Measurements from ENCODE around the gene TMEM98.

GRCh38 chr17:32917081-32917480, 10.9 kb upstream of the TMEM98 start:
- TF ChIP-seq EP300 (IDR thresholded peaks at IDR 0.05) (no peak), POLR2A (IDR thresholded peaks at IDR 0.05) (no peak)
- TF ChIP-seq, protein P1, sequence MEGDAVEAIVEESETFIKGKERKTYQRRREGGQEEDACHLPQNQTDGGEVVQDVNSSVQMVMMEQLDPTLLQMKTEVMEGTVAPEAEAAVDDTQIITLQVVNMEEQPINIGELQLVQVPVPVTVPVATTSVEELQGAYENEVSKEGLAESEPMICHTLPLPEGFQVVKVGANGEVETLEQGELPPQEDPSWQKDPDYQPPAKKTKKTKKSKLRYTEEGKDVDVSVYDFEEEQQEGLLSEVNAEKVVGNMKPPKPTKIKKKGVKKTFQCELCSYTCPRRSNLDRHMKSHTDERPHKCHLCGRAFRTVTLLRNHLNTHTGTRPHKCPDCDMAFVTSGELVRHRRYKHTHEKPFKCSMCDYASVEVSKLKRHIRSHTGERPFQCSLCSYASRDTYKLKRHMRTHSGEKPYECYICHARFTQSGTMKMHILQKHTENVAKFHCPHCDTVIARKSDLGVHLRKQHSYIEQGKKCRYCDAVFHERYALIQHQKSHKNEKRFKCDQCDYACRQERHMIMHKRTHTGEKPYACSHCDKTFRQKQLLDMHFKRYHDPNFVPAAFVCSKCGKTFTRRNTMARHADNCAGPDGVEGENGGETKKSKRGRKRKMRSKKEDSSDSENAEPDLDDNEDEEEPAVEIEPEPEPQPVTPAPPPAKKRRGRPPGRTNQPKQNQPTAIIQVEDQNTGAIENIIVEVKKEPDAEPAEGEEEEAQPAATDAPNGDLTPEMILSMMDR (IDR thresholded peaks at IDR 0.05): no peak

Data from ovary (tissue), 3 donors.